Astrocyte (in vitro differentiated cells and primary cell): ENCODE data around the gene PMCH.

Experiments used
- EZH2 ChIP-seq: IDR thresholded peaks from 2 replicates; pipeline ENCODE4 v1.6.1; 2012; ENCODE audit warnings: mild to moderate bottlenecking, low read length, inconsistent platforms; ENCODE audit not compliant: insufficient read depth
- TF ChIP-seq, protein P1 (sequence below): IDR thresholded peaks from 2 replicates; pipeline ENCODE4 v1.5.1; 2011; ENCODE audit warnings: low read depth, mild to moderate bottlenecking, inconsistent platforms, low read length, moderate library complexity; ENCODE audit not compliant: insufficient read depth

GRCh38 chr12:102167821-102168604 lies 29.6 kb downstream of the PMCH start:
- TF ChIP-seq EZH2 = no peak
- TF ChIP-seq, protein P1, sequence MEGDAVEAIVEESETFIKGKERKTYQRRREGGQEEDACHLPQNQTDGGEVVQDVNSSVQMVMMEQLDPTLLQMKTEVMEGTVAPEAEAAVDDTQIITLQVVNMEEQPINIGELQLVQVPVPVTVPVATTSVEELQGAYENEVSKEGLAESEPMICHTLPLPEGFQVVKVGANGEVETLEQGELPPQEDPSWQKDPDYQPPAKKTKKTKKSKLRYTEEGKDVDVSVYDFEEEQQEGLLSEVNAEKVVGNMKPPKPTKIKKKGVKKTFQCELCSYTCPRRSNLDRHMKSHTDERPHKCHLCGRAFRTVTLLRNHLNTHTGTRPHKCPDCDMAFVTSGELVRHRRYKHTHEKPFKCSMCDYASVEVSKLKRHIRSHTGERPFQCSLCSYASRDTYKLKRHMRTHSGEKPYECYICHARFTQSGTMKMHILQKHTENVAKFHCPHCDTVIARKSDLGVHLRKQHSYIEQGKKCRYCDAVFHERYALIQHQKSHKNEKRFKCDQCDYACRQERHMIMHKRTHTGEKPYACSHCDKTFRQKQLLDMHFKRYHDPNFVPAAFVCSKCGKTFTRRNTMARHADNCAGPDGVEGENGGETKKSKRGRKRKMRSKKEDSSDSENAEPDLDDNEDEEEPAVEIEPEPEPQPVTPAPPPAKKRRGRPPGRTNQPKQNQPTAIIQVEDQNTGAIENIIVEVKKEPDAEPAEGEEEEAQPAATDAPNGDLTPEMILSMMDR = no peak
